Stimulated activated CD4-positive, alpha-beta T cell treated with anti-CD3 and anti-CD28 coated beads, TNF-alpha, amount 100 ng/mL, for 4 hours (primary cell): ENCODE data around the gene KDM8.
A peak's percentile ranks its signal among the peaks of the same experiment; 100 is the strongest.

Experiments used
- DNase-seq, 3 experiments: peaks; one replicate each; pipeline ENCODE4 v3.0.0-alpha.2; 2020; ENCODE audit warnings: low read depth in 3 of 3

KDM8 gene

GRCh38 chr16:27230562-27231001, 27.3 kb downstream of the KDM8 start:
- DNase-seq = peak; percentile 22 to 48 (median 29)

- DNase-seq = no peak
These were observed 28.4 kb downstream of the KDM8 start for GRCh38 chr16:27231692-27232060.

DNA sequence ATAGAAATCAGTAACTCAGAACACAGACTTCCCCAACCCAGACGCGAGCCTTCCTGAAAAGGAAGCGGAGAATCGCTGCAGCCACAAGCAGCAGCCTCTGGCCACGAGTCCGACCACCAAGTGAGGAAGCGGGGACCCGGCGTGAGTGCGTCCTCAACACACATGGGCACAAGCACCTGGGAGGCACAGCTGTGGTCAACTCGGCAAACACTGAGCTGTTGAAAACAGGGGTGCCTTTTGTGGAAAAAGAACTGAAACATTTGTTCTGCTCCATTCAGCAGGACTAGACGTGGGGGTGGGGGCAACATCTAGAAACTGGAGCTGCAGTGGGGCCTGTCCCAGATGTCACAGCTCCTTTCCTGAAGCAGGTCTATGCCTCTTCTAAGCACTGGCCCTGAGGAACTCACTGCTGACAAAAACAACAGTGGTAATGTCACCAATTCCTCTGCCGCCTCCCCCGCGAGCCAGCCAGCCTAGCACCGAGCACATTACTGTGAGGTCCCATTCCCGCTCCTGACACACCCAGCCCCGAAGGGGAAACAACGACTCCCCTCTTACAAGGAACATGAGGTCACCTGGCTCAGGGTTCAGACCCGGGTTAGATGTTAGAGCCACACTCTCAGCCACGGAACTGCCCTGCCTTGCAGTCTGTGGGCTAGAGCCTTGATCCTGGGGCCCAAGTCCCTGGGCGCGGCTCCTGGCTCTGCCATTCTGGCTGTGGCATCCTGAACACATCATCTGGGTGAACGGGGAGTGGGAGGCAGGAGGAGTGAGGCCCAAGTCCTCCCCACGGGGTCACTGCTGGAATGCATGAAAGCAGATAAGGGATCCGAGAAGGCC, 29.0 kb downstream of the KDM8 start:
- DNase-seq = peak in 1 of 3 experiments; percentile 25

GRCh38 chr16:27232901-27233625, 29.7 kb downstream of the KDM8 start:
- no peak for DNase-seq

GRCh38 chr16:27233731-27234130, 30.4 kb downstream of the KDM8 start:
- no peak for DNase-seq

DNA sequence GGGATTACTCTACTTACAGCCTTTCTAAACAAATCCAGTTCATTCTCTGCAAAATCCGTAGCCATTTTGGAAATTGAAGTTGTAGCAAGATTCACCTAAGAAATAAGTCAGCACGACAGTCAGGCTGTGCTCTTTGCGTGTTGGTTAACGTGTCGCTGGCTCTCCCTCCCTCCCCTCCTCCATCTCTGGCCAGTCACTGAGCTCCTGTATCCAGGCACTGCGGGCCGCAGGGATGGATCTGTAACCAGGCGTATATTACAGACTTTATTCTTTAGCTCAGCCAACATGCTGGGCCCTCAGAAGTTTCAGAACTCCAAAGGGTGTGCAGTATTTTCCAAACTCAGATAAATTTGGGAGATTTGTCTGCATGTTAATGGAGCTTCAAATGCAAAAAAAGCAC, 30.8 kb downstream of the KDM8 start:
- no peak for DNase-seq

DNA sequence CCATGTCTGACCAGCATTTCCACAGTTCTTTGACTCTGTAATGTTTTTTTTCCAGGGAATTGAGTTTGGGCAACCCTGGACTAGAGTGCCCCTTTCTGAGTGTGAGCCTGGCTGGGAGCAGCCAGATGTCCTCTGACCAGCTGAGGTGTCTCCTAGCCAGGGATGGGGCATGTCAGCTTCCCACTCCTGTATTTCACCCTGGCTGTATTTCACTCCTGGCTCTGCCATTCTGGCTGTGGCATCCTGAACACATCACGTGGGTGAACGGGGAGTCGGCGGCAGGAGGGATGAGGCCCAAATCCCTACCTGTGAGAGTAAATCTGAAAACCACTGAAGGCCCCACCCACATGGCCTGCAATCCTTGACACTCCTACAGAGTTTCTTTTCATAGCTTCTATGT, 31.3 kb downstream of the KDM8 start:
- no peak for DNase-seq

GRCh38 chr16:27235055-27235937, 32.0 kb downstream of the KDM8 start:
- peak; percentile 45 to 77 (median 55) for DNase-seq

DNA sequence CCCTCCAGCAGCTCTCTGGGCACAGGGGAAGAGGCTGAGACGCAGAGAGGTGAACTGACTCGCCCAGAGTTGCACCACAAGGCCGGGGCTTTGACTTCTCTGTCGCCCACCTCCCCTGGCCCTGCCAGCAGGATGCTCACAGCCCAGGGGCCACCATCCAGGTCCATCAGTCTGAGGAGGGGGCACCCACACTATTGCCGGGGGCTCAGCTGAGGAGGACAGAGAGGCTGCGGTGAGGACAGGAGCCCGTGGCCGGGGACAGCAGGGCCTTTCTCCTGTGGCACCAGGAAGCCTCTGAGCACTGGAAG, 32.6 kb downstream of the KDM8 start:
- DNase-seq = no peak

GRCh38 chr16:27236635-27237218, 33.4 kb downstream of the KDM8 start:
- DNase-seq = no peak

GRCh38 chr16:27237219-27238015, 34.1 kb downstream of the KDM8 start:
- peak; percentile 58 to 74 (median 66) for DNase-seq

DNA sequence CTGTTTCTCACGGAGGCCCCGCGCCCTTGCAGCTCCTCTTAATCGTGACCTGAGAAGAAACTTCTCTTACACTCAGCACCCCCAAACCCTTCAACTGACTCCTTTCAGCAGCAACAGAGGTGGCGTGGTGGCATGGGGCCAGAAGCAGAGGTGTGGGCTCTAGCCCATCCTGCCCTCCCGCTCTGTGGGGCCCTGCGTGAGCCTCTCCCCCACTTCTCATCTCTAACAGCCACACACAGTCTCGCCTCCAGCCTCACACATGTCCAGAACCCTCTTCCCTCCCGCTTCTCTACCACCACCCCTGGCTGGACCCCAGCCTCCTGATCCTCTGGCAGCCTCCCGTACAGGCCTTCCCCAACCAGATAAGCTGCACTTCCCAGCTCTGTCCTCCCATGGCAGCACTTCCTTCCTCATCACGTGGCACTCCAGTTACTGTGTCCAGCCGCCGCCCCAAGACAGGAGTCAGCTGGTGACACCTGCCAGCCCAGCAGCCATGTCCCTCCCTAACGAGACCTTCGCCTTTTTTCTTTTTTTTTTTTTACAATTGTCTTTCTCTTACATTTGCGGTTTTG, 34.8 kb downstream of the KDM8 start:
- peak in 1 of 3 experiments; percentile 37 for DNase-seq

GRCh38 chr16:27238591-27238990, 35.3 kb downstream of the KDM8 start:
- DNase-seq = no peak

GRCh38 chr16:27239026-27239425, 35.7 kb downstream of the KDM8 start:
- no peak for DNase-seq

DNA sequence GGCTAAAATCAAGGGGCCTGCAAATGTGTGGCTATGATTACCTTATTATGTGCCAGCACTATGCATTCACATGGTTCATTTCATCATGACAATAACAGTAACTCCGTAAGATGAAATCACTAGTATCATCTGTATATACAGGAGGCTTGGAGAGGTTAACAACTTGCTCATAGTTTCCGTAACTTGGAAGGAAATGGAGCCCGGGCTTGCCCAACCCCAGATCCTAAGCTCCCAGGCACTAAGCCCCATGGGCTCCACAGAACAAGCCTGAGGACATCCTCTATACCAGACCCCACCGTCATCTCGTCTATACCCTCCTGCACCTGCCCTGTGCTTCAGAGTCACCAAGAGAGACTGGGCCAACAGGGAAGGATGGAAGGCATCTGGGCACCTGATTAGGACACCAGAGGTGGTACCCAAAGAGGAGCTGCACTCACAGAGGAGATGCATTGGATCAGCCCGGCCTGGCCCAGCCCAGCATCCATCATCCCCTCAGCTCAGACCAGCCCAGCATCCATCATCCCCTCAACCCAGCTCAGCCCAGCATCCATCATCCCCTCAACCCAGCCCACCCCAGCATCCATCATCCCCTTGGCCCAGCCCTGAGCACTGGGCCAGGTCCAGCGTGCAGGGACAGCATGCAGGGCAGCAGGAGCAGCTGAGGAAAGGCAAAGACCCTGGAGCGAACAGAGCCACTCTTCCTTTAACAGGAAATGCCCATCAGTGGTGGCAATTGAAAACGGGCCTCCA, 36.8 kb downstream of the KDM8 start:
- DNase-seq = no peak

DNA sequence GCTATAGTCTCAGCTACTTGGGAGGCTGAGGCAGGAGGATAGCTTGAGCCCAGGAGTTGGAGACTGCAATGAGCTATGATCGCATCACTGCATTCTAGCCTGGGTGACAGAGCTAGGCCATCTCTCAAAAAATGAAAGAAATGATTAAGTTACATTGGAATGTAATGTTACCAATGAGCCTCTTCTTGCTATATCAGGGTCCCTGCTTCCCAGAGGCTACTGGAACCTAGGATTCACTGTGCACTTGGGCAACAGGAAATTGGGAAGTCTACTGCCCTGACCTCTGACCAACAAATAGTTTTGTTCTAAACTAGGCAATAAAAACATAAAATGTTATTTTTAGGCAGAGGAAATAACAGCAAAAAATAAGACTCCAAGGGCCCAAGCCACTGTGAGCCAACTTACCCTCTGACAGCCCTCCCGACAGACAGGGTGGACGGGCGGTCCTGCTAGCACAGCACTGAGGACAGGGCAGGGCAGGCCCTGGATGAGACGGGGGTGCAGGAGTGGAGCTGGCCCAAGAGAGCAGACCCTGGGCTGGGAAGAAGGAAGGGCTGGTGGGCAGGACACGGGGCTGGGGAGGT, 37.7 kb downstream of the KDM8 start:
- DNase-seq = no peak

DNA sequence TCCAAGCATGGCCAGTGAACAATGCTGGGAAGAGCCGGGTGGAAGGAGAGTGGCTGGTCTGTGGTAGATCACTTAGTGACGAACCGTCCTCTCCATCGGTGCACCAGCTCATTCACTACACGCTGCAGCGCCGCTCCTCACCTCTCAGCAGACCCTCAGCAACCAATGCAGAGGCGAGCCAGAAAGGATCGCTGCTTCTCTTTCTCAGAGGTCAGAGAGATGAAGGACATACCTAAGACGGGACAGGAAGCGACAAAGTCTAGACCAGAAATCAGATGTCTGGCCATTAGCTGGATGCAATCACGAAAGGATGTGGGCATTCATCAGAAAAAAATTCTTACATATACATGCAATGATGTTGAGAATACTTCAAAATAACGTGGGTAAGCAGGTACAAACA, 38.3 kb downstream of the KDM8 start:
- no peak for DNase-seq

DNA sequence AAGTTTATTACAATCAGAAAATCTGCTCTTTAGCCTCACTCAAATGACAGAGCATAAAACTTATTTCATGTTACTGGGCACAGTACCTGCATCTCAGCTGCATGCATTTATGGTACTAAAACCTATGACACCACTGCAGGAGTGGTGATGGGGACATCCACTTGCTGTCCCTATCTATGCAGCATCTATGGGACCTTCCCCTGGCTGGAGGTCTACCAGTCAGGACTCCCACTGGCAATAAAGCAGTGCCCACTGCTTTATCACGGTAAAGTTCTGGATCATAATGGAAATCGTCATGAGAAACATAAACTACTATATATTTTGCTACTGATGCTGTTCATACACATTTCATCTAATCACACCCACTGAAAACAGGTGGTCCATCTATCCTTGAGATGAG, 39.1 kb downstream of the KDM8 start:
- no peak for DNase-seq

- DNase-seq = no peak
These were observed 39.7 kb downstream of the KDM8 start for GRCh38 chr16:27242868-27243590.
